NCI-H2196 treated with DMSO at 0.1 percent for 48 hours (cell line): ENCODE data around the gene RASSF10.
A peak's percentile ranks its signal among the peaks of the same experiment; 100 is the strongest.
"Not testable (repeated sequence)": the region's sequence is repeated elsewhere in the genome, so short reads cannot be mapped to it uniquely, and the experiment has no call there.

ENCODE experiments used
- DNase-seq: peaks from one replicate; lab custom pipeline; 2025; ENCODE audit not compliant: unreplicated experiment; lab: John Stamatoyannopoulos, UW

The RASSF10 gene

GRCh38 chr11:13019313-13019712, 10.2 kb downstream of the RASSF10 start:
- DNase-seq, result no peak

- DNase-seq, result no peak
Measured at GRCh38 chr11:13023423-13023822, 14.3 kb downstream of the RASSF10 start.

- DNase-seq, result no peak
Measured at GRCh38 chr11:13026722-13027121, 17.6 kb downstream of the RASSF10 start.

GRCh38 chr11:13028322-13028721, 19.2 kb downstream of the RASSF10 start:
- no peak for DNase-seq

- DNase-seq, result no peak
Measured at GRCh38 chr11:13029872-13030271, 20.8 kb downstream of the RASSF10 start.

GRCh38 chr11:13030857-13031256, 21.7 kb downstream of the RASSF10 start:
- DNase-seq, result peak; percentile 33

GRCh38 chr11:13031349-13031748, 22.2 kb downstream of the RASSF10 start:
- DNase-seq, result no peak

- no peak for DNase-seq
Measured at GRCh38 chr11:13033760-13034533, 24.8 kb downstream of the RASSF10 start.

GRCh38 chr11:13035711-13036110, 26.6 kb downstream of the RASSF10 start:
- DNase-seq, result no peak

GRCh38 chr11:13036235-13036634, 27.1 kb downstream of the RASSF10 start:
- DNase-seq, result no peak

- no peak for DNase-seq
Measured at GRCh38 chr11:13038366-13038765, 29.2 kb downstream of the RASSF10 start.

- DNase-seq, result no peak
Measured at GRCh38 chr11:13039126-13039525, 30.0 kb downstream of the RASSF10 start.

GRCh38 chr11:13040969-13041561, 31.9 kb downstream of the RASSF10 start:
- DNase-seq, result peak; percentile 29

- DNase-seq, result peak; percentile 5
Measured at GRCh38 chr11:13042873-13043342, 33.8 kb downstream of the RASSF10 start.

- DNase-seq, result no peak
Measured at GRCh38 chr11:13043912-13044628, 35.0 kb downstream of the RASSF10 start.

GRCh38 chr11:13045089-13045488, 36.0 kb downstream of the RASSF10 start:
- not testable (repeated sequence) for DNase-seq

GRCh38 chr11:13045734-13046133, 36.6 kb downstream of the RASSF10 start:
- no peak for DNase-seq

GRCh38 chr11:13046637-13047570, 37.8 kb downstream of the RASSF10 start:
- DNase-seq, result no peak

- no peak for DNase-seq
Measured at GRCh38 chr11:13047884-13048283, 38.8 kb downstream of the RASSF10 start.

- no peak for DNase-seq
Measured at GRCh38 chr11:13051257-13051656, 42.1 kb downstream of the RASSF10 start.

- no peak for DNase-seq
Measured at GRCh38 chr11:13052130-13052571, 43.0 kb downstream of the RASSF10 start.
